SK-N-MC (cell line): ENCODE data around the gene SOD1.

Experiments
- EZH2 ChIP-seq: fragments of 200-600 bp; sonication (generic); IDR thresholded peaks from one replicate; pipeline ENCODE4 v1.6.1; 2017; ENCODE audit warnings: antibody characterized with exemption
- FOXP2 ChIP-seq: optimal IDR thresholded peaks from 2 replicates; pipeline ENCODE3; 2011; ENCODE audit warnings: mild to moderate bottlenecking, moderate library complexity; ENCODE audit not compliant: insufficient read depth; ENCODE audit errors: extremely low read length, control extremely low read depth
- POLR2AphosphoS5 ChIP-seq: IDR thresholded peaks from 2 replicates; pipeline ENCODE4 v1.6.1; 2012; ENCODE audit warnings: mild to moderate bottlenecking, low read depth, low read length, borderline replicate concordance

DNA sequence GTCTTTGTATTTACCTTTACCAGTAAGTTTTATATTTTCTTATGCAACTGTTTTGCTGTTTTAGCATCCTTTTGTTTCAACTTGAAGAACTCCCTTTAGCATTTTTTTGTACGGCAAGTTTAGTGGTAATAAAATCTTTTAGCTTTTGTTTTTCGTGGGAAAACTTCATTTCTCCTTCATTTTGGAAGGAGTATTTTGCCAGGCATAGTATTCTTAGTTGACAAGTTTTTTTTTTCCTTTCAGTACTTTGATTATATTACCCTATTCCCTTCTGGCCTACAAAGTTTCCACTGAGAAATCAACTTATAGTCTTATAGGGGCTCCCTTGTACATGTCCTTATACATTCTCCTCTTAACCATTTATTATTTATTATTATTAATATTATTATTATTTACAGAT lies 22.6 kb upstream of the SOD1 start:
- TF ChIP-seq POLR2AphosphoS5 (no peak), EZH2 (no peak), FOXP2 (no peak)
